ENCODE results near the gene ZNF784.

The ZNF784 gene

GRCh38 chr19:55635334-55635717 is 11.0 kb upstream of the ZNF784 start:
- TF ChIP-seq FOXK2 (IDR thresholded peaks at IDR 0.05) (no peak), L3MBTL2 (conservative IDR thresholded peaks at IDR 0.05) (no peak), NFRKB (IDR thresholded peaks at IDR 0.05) (no peak), ZNF384 (IDR thresholded peaks at IDR 0.05) (no peak), FOXA1 (IDR thresholded peaks at IDR 0.05) (no peak), HDGF (IDR thresholded peaks at IDR 0.05; ENCODE audit: borderline replicate concordance) (no peak), LEF1 (IDR thresholded peaks at IDR 0.05; ENCODE audit: borderline replicate concordance) (no peak), ARNT (IDR thresholded peaks at IDR 0.05) (no peak), SP1 (IDR thresholded peaks at IDR 0.05) (no peak), PKNOX1 (IDR thresholded peaks at IDR 0.05) (no peak), BHLHE40 (IDR thresholded peaks at IDR 0.05; ENCODE audit: borderline replicate concordance) (no peak), CTBP1 (IDR thresholded peaks at IDR 0.05; ENCODE audit: borderline replicate concordance) (no peak), TARDBP (IDR thresholded peaks at IDR 0.05) (no peak), SUZ12 (IDR thresholded peaks at IDR 0.05) (no peak), FOXM1 (IDR thresholded peaks at IDR 0.05; ENCODE audit: borderline replicate concordance) (no peak), ELF4 (IDR thresholded peaks at IDR 0.05) (no peak)
- CTCF ChIA-PET, result interaction anchor here (0.6 kb wide), 1 partner anchor 19 kb away, joined by 3 read pairs; no protein-coding TSS in a partner anchor
- POLR2A ChIA-PET, result interaction anchor here (0.9 to 1.4 kb wide), 3 partner anchors 11 to 30 kb away, joined by 3 to 6 read pairs (median 4); partner anchors contain the start of genes ZNF784 and ZNF865
- no peak for DNase-seq (ENCODE audit: extremely low spot score)

GRCh38 chr19:55633861-55634260 is 9.5 kb upstream of the ZNF784 start:
- no peak for DNase-seq (ENCODE audit: extremely low spot score)
- no peak for TF ChIP-seq NFRKB (IDR thresholded peaks at IDR 0.05)
- no peak for TF ChIP-seq FOXA1 (IDR thresholded peaks at IDR 0.05)
- no peak for TF ChIP-seq L3MBTL2 (conservative IDR thresholded peaks at IDR 0.05)
- no peak for TF ChIP-seq HDGF (IDR thresholded peaks at IDR 0.05; ENCODE audit: borderline replicate concordance)
- no peak for TF ChIP-seq TARDBP (IDR thresholded peaks at IDR 0.05)
- no peak for TF ChIP-seq SUZ12 (IDR thresholded peaks at IDR 0.05)
- no peak for TF ChIP-seq PKNOX1 (IDR thresholded peaks at IDR 0.05)
- no peak for TF ChIP-seq ZNF384 (IDR thresholded peaks at IDR 0.05)
- TF ChIP-seq ELF4 (IDR thresholded peaks at IDR 0.05), result no peak
- no peak for TF ChIP-seq FOXK2 (IDR thresholded peaks at IDR 0.05)
- TF ChIP-seq BHLHE40 (IDR thresholded peaks at IDR 0.05; ENCODE audit: borderline replicate concordance), result no peak
- TF ChIP-seq SP1 (IDR thresholded peaks at IDR 0.05), result no peak
- TF ChIP-seq CTBP1 (IDR thresholded peaks at IDR 0.05; ENCODE audit: borderline replicate concordance), result no peak
- TF ChIP-seq ARNT (IDR thresholded peaks at IDR 0.05), result no peak
- no peak for TF ChIP-seq FOXM1 (IDR thresholded peaks at IDR 0.05; ENCODE audit: borderline replicate concordance)
- TF ChIP-seq LEF1 (IDR thresholded peaks at IDR 0.05; ENCODE audit: borderline replicate concordance), result no peak
- ChIA-PET CTCF (interaction anchor here (0.6 to 2.1 kb wide), 4 partner anchors 13 to 544 kb away, joined by 3 to 12 read pairs (median 3); partner anchors contain the start of gene FIZ1), POLR2A (interaction anchor here (1.0 to 2.1 kb wide), 8 partner anchors 9 to 38 kb away, joined by 3 to 16 read pairs (median 5); partner anchors contain the start of genes FIZ1, U2AF2, ZNF524 and ZNF784)

- TF ChIP-seq LEF1 (IDR thresholded peaks at IDR 0.05; ENCODE audit: borderline replicate concordance), result no peak
- no peak for TF ChIP-seq FOXK2 (IDR thresholded peaks at IDR 0.05)
- TF ChIP-seq PKNOX1 (IDR thresholded peaks at IDR 0.05), result no peak
- no peak for TF ChIP-seq BHLHE40 (IDR thresholded peaks at IDR 0.05; ENCODE audit: borderline replicate concordance)
- TF ChIP-seq L3MBTL2 (conservative IDR thresholded peaks at IDR 0.05), result no peak
- no peak for TF ChIP-seq ELF4 (IDR thresholded peaks at IDR 0.05)
- no peak for TF ChIP-seq TARDBP (IDR thresholded peaks at IDR 0.05)
- no peak for TF ChIP-seq ZNF384 (IDR thresholded peaks at IDR 0.05)
- TF ChIP-seq FOXA1 (IDR thresholded peaks at IDR 0.05), result no peak
- TF ChIP-seq CTBP1 (IDR thresholded peaks at IDR 0.05; ENCODE audit: borderline replicate concordance), result no peak
- no peak for TF ChIP-seq SUZ12 (IDR thresholded peaks at IDR 0.05)
- no peak; the same call in 1 of the 2 replicates for TF ChIP-seq HDGF (IDR thresholded peaks at IDR 0.05; ENCODE audit: borderline replicate concordance)
- TF ChIP-seq NFRKB (IDR thresholded peaks at IDR 0.05), result no peak
- TF ChIP-seq SP1 (IDR thresholded peaks at IDR 0.05), result no peak
- TF ChIP-seq ARNT (IDR thresholded peaks at IDR 0.05), result no peak
- no peak for TF ChIP-seq FOXM1 (IDR thresholded peaks at IDR 0.05; ENCODE audit: borderline replicate concordance)
- POLR2A ChIA-PET, result interaction anchor here (0.7 to 2.1 kb wide), 8 partner anchors 9 to 373 kb away, joined by 3 to 16 read pairs (median 4); partner anchors contain the start of genes FIZ1, PPP6R1, U2AF2 and ZNF524
- CTCF ChIA-PET, result interaction anchor here (0.6 to 2.3 kb wide), 9 partner anchors 14 to 751 kb away, joined by 3 to 12 read pairs (median 5); partner anchors contain the start of gene ZNF865
- DNase-seq (ENCODE audit: extremely low spot score), result peak; percentile 63
Measured at GRCh38 chr19:55632463-55632834, 8.1 kb upstream of the ZNF784 start.

GRCh38 chr19:55626350-55626749 is 2.0 kb upstream of the ZNF784 start:
- CTCF ChIA-PET, result no interaction called here
- no peak for DNase-seq (ENCODE audit: extremely low spot score)
- POLR2A ChIA-PET, result interaction anchor here (1.3 to 1.4 kb wide), 2 partner anchors 22 to 28 kb away, joined by 5 read pairs; partner anchors contain the start of genes U2AF2 and ZNF865
- TF ChIP-seq SUZ12 (IDR thresholded peaks at IDR 0.05) (no peak), LEF1 (IDR thresholded peaks at IDR 0.05; ENCODE audit: borderline replicate concordance) (no peak), FOXK2 (IDR thresholded peaks at IDR 0.05) (no peak), L3MBTL2 (conservative IDR thresholded peaks at IDR 0.05) (no peak), ZNF384 (IDR thresholded peaks at IDR 0.05) (no peak), ARNT (IDR thresholded peaks at IDR 0.05) (no peak), ELF4 (IDR thresholded peaks at IDR 0.05) (no peak), HDGF (IDR thresholded peaks at IDR 0.05; ENCODE audit: borderline replicate concordance) (no peak), TARDBP (IDR thresholded peaks at IDR 0.05) (no peak), PKNOX1 (IDR thresholded peaks at IDR 0.05) (no peak), FOXA1 (IDR thresholded peaks at IDR 0.05) (no peak), FOXM1 (IDR thresholded peaks at IDR 0.05; ENCODE audit: borderline replicate concordance) (no peak), SP1 (IDR thresholded peaks at IDR 0.05) (no peak), NFRKB (IDR thresholded peaks at IDR 0.05) (no peak), CTBP1 (IDR thresholded peaks at IDR 0.05; ENCODE audit: borderline replicate concordance) (no peak)

GRCh38 chr19:55625004-55625326 is 599 bp upstream of the ZNF784 start:
- POLR2A ChIA-PET, result interaction anchor here (0.5 to 2.9 kb wide), 12 partner anchors 8 to 507 kb away, joined by 3 to 24 read pairs (median 5); partner anchors contain the start of genes FIZ1, UBE2S, ZNF524 and ZNF628
- CTCF ChIA-PET, result interaction anchor here (0.6 to 1.1 kb wide), 5 partner anchors 15 to 466 kb away, joined by 3 to 5 read pairs (median 3); partner anchors contain the start of gene ZNF865
- no peak for DNase-seq (ENCODE audit: extremely low spot score)

More at GRCh38 chr19:55625004-55625326, 599 bp upstream of the ZNF784 start:
- peak; percentile 62; the same call in 1 of the 2 replicates for TF ChIP-seq PKNOX1 (IDR thresholded peaks at IDR 0.05)
- TF ChIP-seq SP1 (IDR thresholded peaks at IDR 0.05), result no peak
- TF ChIP-seq FOXM1 (IDR thresholded peaks at IDR 0.05; ENCODE audit: borderline replicate concordance), result no peak
- no peak for TF ChIP-seq LEF1 (IDR thresholded peaks at IDR 0.05; ENCODE audit: borderline replicate concordance)
- TF ChIP-seq ZNF384 (IDR thresholded peaks at IDR 0.05), result peak; percentile 69; the same call in 1 of the 2 replicates
- no peak for TF ChIP-seq ELF4 (IDR thresholded peaks at IDR 0.05)
- no peak for TF ChIP-seq NFRKB (IDR thresholded peaks at IDR 0.05)
- no peak for TF ChIP-seq CTBP1 (IDR thresholded peaks at IDR 0.05; ENCODE audit: borderline replicate concordance)
- no peak for TF ChIP-seq BHLHE40 (IDR thresholded peaks at IDR 0.05; ENCODE audit: borderline replicate concordance)

Measured in HEK293T (cell line).